Fibroblast of lung (primary cell): ENCODE results near the gene EPHB6. TPM values are rescaled to one million over a fixed set of nuclear protein-coding genes. Genes with fewer than 3 reads are reported as not detected.

Experiments used
- DNase-seq, 2 donors: peaks; one replicate each; pipeline versions ENCODE4 v3.0.0 to v3.0.0-alpha.2; 2010; ENCODE audit warnings: low read depth in 2 of 2
- H2AFZ ChIP-seq: 2 replicates; pipeline ENCODE4 v1.5.1; 2012; ENCODE audit warnings: low read length, control low read depth, inconsistent platforms
- H3K27ac ChIP-seq: 2 replicates; pipeline ENCODE4 v1.5.1; 2011; ENCODE audit warnings: low read length, control low read depth; ENCODE audit not compliant: insufficient read depth
- H3K27me3 ChIP-seq: 2 replicates; pipeline ENCODE4 v1.5.1; 2011; ENCODE audit warnings: mild to moderate bottlenecking, low read length; ENCODE audit not compliant: control insufficient read depth, insufficient read depth
- H3K36me3 ChIP-seq: 2 replicates; pipeline ENCODE4 v1.5.1; 2011; ENCODE audit warnings: low read length; ENCODE audit not compliant: control insufficient read depth, insufficient read depth
- H3K4me1 ChIP-seq: 2 replicates; pipeline ENCODE4 v1.5.1; 2011; ENCODE audit warnings: low read length; ENCODE audit not compliant: control insufficient read depth, insufficient read depth; ENCODE audit errors: extremely low read depth
- H3K4me2 ChIP-seq: 2 replicates; pipeline ENCODE4 v1.5.1; 2011; ENCODE audit warnings: low read length, control low read depth; ENCODE audit not compliant: insufficient read depth; ENCODE audit errors: extremely low read depth
- H3K4me3 ChIP-seq, 4 experiments: fragments of 200-600 bp in 1 of 4; sonication (generic) in 1 of 4; replicated peaks in 1 of 4; 2 replicates each; pipeline ENCODE4 v1.5.1; 2011 to 2016; ENCODE audit warnings: low read length in 4 of 4, low read depth in 3 of 4, mild to moderate bottlenecking in 3 of 4, control low read depth in 2 of 4, inconsistent platforms in 1 of 4, mixed read lengths in 1 of 4; ENCODE audit not compliant: insufficient read depth in 1 of 4; ENCODE audit errors: control extremely low read depth in 1 of 4
- H3K79me2 ChIP-seq: 2 replicates; pipeline ENCODE4 v1.5.1; 2012; ENCODE audit warnings: mild to moderate bottlenecking, low read length, inconsistent platforms; ENCODE audit not compliant: control insufficient read depth, insufficient read depth
- H3K9ac ChIP-seq: 2 replicates; pipeline ENCODE4 v1.5.1; 2011; ENCODE audit warnings: mild to moderate bottlenecking, low read length, control low read depth; ENCODE audit not compliant: insufficient read depth
- H3K9me3 ChIP-seq: 2 replicates; pipeline ENCODE4 v1.5.1; 2012; ENCODE audit warnings: low read depth, low read length; ENCODE audit not compliant: control insufficient read depth, insufficient read depth
- H4K20me1 ChIP-seq: 2 replicates; pipeline ENCODE4 v1.5.1; 2011; ENCODE audit warnings: low read length; ENCODE audit not compliant: control insufficient read depth, insufficient read depth; ENCODE audit errors: extremely low read depth
- CTCF ChIP-seq, 2 donors: IDR thresholded peaks in 1 of 2; conservative IDR thresholded peaks in 1 of 2; 1 replicate in 1 of 2; 2 replicates in 1 of 2; pipeline ENCODE4 v1.5.1; 2011 to 2012; ENCODE audit warnings: low read length in 2 of 2, control low read depth in 1 of 2, inconsistent platforms in 1 of 2, low read depth in 1 of 2, mild to moderate bottlenecking in 1 of 2
- EZH2 ChIP-seq: IDR thresholded peaks from 2 replicates; pipeline ENCODE4 v1.5.1; 2012; ENCODE audit warnings: low read length, control low read depth, mild to moderate bottlenecking; ENCODE audit errors: missing control alignments
- polyA plus RNA-seq, 2 donors: library from polyadenylated mRNA; depleted of rRNA in 1 of 2; stranded (reverse) in 1 of 2; unstranded in 1 of 2; fragments of >200 nt; gene quantifications; 2 replicates each; pipeline ENCODE4 v1.2.1, GENCODE V29; 2011 to 2012; ENCODE audit warnings: missing spikeins in 1 of 2
- total RNA-seq: library from RNA; depleted of rRNA; stranded (reverse); fragments of >200 nt; gene quantifications from 2 replicates; pipeline ENCODE4 v1.2.1, GENCODE V29; 2014

EPHB6 gene
- total and polyA plus RNA-seq, 2 donors (not counting 1 experiment from before 2014, with no cell fraction given), result 1.1 to 4.3 TPM

GRCh38 chr7:142806022-142806356 is 48.9 kb upstream of the EPHB6 start:
- H4K20me1 ChIP-seq, result no peaks in the 10 kb centered on the region
- no peaks in the 10 kb centered on the region for H3K27me3 ChIP-seq
- H3K79me2 ChIP-seq, result no peaks in the 10 kb centered on the region
- no peak overlapping the region for H3K4me2 ChIP-seq
- TF ChIP-seq CTCF (conservative IDR thresholded peaks at IDR 0.05 in 1 of 2, IDR thresholded peaks at IDR 0.05 in 1 of 2; ENCODE audit: low read depth in 1 of 2, low read length in 2 of 2) (no peak), EZH2 (no peak)
- no peak for DNase-seq
- no peak overlapping the region for H3K9ac ChIP-seq
- no peaks in the 10 kb centered on the region for H3K4me1 ChIP-seq
- H3K4me3 ChIP-seq, result no peak overlapping the region
- H3K27ac ChIP-seq, result no peak overlapping the region
- H2AFZ ChIP-seq, result no peak overlapping the region
- H3K9me3 ChIP-seq, result no peaks in the 10 kb centered on the region
- H3K36me3 ChIP-seq, result no peaks in the 10 kb centered on the region

GRCh38 chr7:142806957-142807356 is 47.9 kb upstream of the EPHB6 start:
- no peak overlapping the region for H3K4me2 ChIP-seq
- no peak overlapping the region for H3K9ac ChIP-seq
- no peaks in the 10 kb centered on the region for H3K4me1 ChIP-seq
- no peak for DNase-seq
- no peaks in the 10 kb centered on the region for H3K9me3 ChIP-seq
- TF ChIP-seq CTCF (conservative IDR thresholded peaks at IDR 0.05 in 1 of 2, IDR thresholded peaks at IDR 0.05 in 1 of 2; ENCODE audit: low read depth in 1 of 2, low read length in 2 of 2) (no peak), EZH2 (no peak)
- H3K27me3 ChIP-seq, result no peaks in the 10 kb centered on the region
- H3K79me2 ChIP-seq, result no peaks in the 10 kb centered on the region
- H2AFZ ChIP-seq, result no peak overlapping the region
- H3K4me3 ChIP-seq, result no peak overlapping the region
- no peaks in the 10 kb centered on the region for H4K20me1 ChIP-seq
- H3K27ac ChIP-seq, result no peak overlapping the region
- H3K36me3 ChIP-seq, result no peaks in the 10 kb centered on the region

GRCh38 chr7:142807855-142808460 is 46.9 kb upstream of the EPHB6 start:
- no peak overlapping the region for H3K27ac ChIP-seq
- TF ChIP-seq EZH2 (no peak), CTCF (conservative IDR thresholded peaks at IDR 0.05 in 1 of 2, IDR thresholded peaks at IDR 0.05 in 1 of 2; ENCODE audit: low read depth in 1 of 2, low read length in 2 of 2) (no peak)
- peak in 1 of 2 donors; percentile 78 for DNase-seq

More at GRCh38 chr7:142807855-142808460, 46.9 kb upstream of the EPHB6 start:
- Histone ChIP-seq H3K79me2 (no peaks in the 10 kb centered on the region), H3K4me2 (no peak overlapping the region), H3K36me3 (no peaks in the 10 kb centered on the region), H3K4me1 (no peaks in the 10 kb centered on the region), H3K9ac (no peak overlapping the region), H4K20me1 (no peaks in the 10 kb centered on the region), H3K4me3 (no peak overlapping the region), H3K9me3 (no peaks in the 10 kb centered on the region), H2AFZ (no peak overlapping the region), H3K27me3 (no peaks in the 10 kb centered on the region)
